ENCODE results near the gene CDH24. TPM values are rescaled to one million over a fixed set of nuclear protein-coding genes. Genes with fewer than 3 reads are reported as not detected.

Gene CDH24
- total and polyA plus RNA-seq, 2 of the 13 experiments (the other 11 are each of a cell fraction or from before 2014, with no cell fraction given), result 0.69 to 0.99 TPM

GRCh38 chr14:23056145-23056955 is 970 bp downstream of the CDH24 start (continued):
- TF ChIP-seq ZHX1 (CRISPR knock-in tag; IDR thresholded peaks at IDR 0.05; ENCODE audit: low read depth), result no peak
- no peak for TF ChIP-seq ZBTB21 (CRISPR knock-in tag; IDR thresholded peaks at IDR 0.05)
- no peak for TF ChIP-seq HMGA1 (CRISPR knock-in tag; conservative IDR thresholded peaks at IDR 0.05)
- TF ChIP-seq NR2F1 (CRISPR knock-in tag; IDR thresholded peaks at IDR 0.05), result 0 out of 4 replicates have a peak, but pooled peaks of 1 of the 2 experiments have one; percentile 45
- peak; percentile 59; the same call in 1 of the 2 replicates for TF ChIP-seq ATF7-NPFF (CRISPR knock-in tag; IDR thresholded peaks at IDR 0.05; ENCODE audit: low read depth)
- no peak for TF ChIP-seq THAP8 (CRISPR knock-in tag; IDR thresholded peaks at IDR 0.05; ENCODE audit: borderline replicate concordance)
- TF ChIP-seq SKIL (CRISPR knock-in tag; IDR thresholded peaks at IDR 0.05; ENCODE audit: borderline replicate concordance), result 0 out of 2 replicates have a peak, but pooled peaks have one; percentile 35
- peak; percentile 93; the same call in 1 of the 2 replicates for TF ChIP-seq ZNF598 (CRISPR knock-in tag; IDR thresholded peaks at IDR 0.05; ENCODE audit: borderline replicate concordance)
- TF ChIP-seq GPN1 (CRISPR knock-in tag; IDR thresholded peaks at IDR 0.05; ENCODE audit: borderline replicate concordance), result no peak
- 0 out of 2 replicates have a peak, but pooled peaks have one; percentile 34 for TF ChIP-seq NFAT5 (CRISPR knock-in tag; IDR thresholded peaks at IDR 0.05)
- TF ChIP-seq USF2 (IDR thresholded peaks at IDR 0.05; ENCODE audit: low read depth, low read length), result no peak
- TF ChIP-seq USF2 (CRISPR knock-in tag; IDR thresholded peaks at IDR 0.05; ENCODE audit: borderline replicate concordance), result no peak
- peak; percentile 62 for TF ChIP-seq ZBTB7A (CRISPR knock-in tag; IDR thresholded peaks at IDR 0.05)
- TF ChIP-seq ISL2 (CRISPR knock-in tag; IDR thresholded peaks at IDR 0.05), result no peak
